Hepatocyte (in vitro differentiated cells): ENCODE results near the gene PPM1A. TPM values are rescaled to one million over a fixed set of nuclear protein-coding genes. Genes with fewer than 3 reads are reported as not detected.

ENCODE experiments used
- DNase-seq: peaks from one replicate; pipeline ENCODE4 v3.0.0-alpha.2; 2016; ENCODE audit warnings: low spot score
- H2AFZ ChIP-seq: fragments of 200-600 bp; sonication (generic); 2 replicates; pipeline ENCODE4 v1.6.0; 2016; ENCODE audit warnings: antibody characterized with exemption, mild to moderate bottlenecking
- H3K27ac ChIP-seq: fragments of 200-600 bp; sonication (generic); 2 replicates; pipeline ENCODE4 v1.5.1; 2016; ENCODE audit warnings: mild to moderate bottlenecking
- H3K27me3 ChIP-seq: fragments of 200-600 bp; sonication (generic); 2 replicates; pipeline ENCODE4 v1.6.1; 2016
- H3K36me3 ChIP-seq: fragments of 200-600 bp; sonication (generic); replicated peaks from 2 replicates; pipeline ENCODE4 v1.5.1; 2016; ENCODE audit warnings: low read depth; ENCODE audit not compliant: insufficient read depth
- H3K4me1 ChIP-seq: fragments of 200-600 bp; sonication (generic); 2 replicates; pipeline ENCODE4 v1.5.1; 2016; ENCODE audit warnings: mild to moderate bottlenecking, moderate library complexity; ENCODE audit not compliant: insufficient read depth
- H3K4me2 ChIP-seq: fragments of 200-600 bp; sonication (generic); 2 replicates; pipeline ENCODE4 v1.6.0; 2016
- H3K4me3 ChIP-seq: fragments of 200-600 bp; sonication (generic); 2 replicates; pipeline ENCODE4 v1.5.1; 2016; ENCODE audit warnings: mild to moderate bottlenecking
- H3K79me2 ChIP-seq: fragments of 200-600 bp; sonication (generic); 2 replicates; pipeline ENCODE4 v1.6.0; 2017; ENCODE audit warnings: mild to moderate bottlenecking
- H3K9me2 ChIP-seq: fragments of 200-600 bp; sonication (generic); replicated peaks from 2 replicates; pipeline ENCODE4 v1.6.0; 2017; ENCODE audit warnings: mild to moderate bottlenecking; ENCODE audit not compliant: insufficient read depth
- H3K9me3 ChIP-seq: fragments of 200-600 bp; sonication (generic); 2 replicates; pipeline ENCODE4 v1.5.1; 2016; ENCODE audit warnings: low read depth, mild to moderate bottlenecking
- H4K20me1 ChIP-seq: fragments of 200-600 bp; sonication (generic); 2 replicates; pipeline ENCODE4 v1.6.0; 2016; ENCODE audit warnings: mild to moderate bottlenecking; ENCODE audit not compliant: insufficient read depth, poor library complexity, severe bottlenecking
- CTCF ChIP-seq: fragments of 200-600 bp; sonication (generic); IDR thresholded peaks from 2 replicates; pipeline ENCODE4 v1.5.1; 2016; ENCODE audit warnings: antibody characterized with exemption, mild to moderate bottlenecking; ENCODE audit not compliant: poor library complexity
- EZH2 ChIP-seq: fragments of 200-600 bp; sonication (generic); IDR thresholded peaks from 2 replicates; pipeline ENCODE4 v1.6.1; 2016; ENCODE audit warnings: antibody characterized with exemption, mild to moderate bottlenecking, borderline replicate concordance
- EZH2phosphoT487 ChIP-seq: fragments of 200-600 bp; sonication (generic); IDR thresholded peaks from one replicate; pipeline ENCODE4 v1.6.1; 2018; ENCODE audit warnings: antibody characterized with exemption, mild to moderate bottlenecking, low read depth, moderate library complexity; ENCODE audit not compliant: unreplicated experiment, severe bottlenecking
- WGBS: methylation state at CpG from one replicate; pipeline ENCODE4 v1.1.6; 2016; ENCODE audit warnings: low lambda C conversion rate; ENCODE audit errors: missing lambda C conversion rate; 5-methylcytosine and 5-hydroxymethylcytosine counted together
- polyA plus RNA-seq: library from polyadenylated mRNA; unstranded; fragments of >200 nt; fragmentation: Nextera tagmentation; extraction: Ambion mirVana; gene quantifications from 2 replicates; pipeline ENCODE4 v1.2.1, GENCODE V29; 2016
- total RNA-seq: library from RNA; depleted of rRNA; stranded (reverse); fragments of >200 nt; gene quantifications from 2 replicates; pipeline ENCODE4 v1.2.3, GENCODE V29; 2014

The PPM1A gene
- total and polyA plus RNA-seq, 2 experiments from 2014 or later: 24.2 to 41.7 TPM

- Histone ChIP-seq H3K36me3 (no peaks in the 10 kb centered on the region), H3K27me3 (peaks cover 30% of the 10 kb centered on the region), H3K9me2 (no peaks in the 10 kb centered on the region), H3K4me1 (no peaks in the 10 kb centered on the region), H3K4me3 (no peak overlapping the region), H3K27ac (no peak overlapping the region), H2AFZ (no peak overlapping the region), H4K20me1 (no peaks in the 10 kb centered on the region), H3K4me2 (no peak overlapping the region), H3K79me2 (no peaks in the 10 kb centered on the region), H3K9me3 (no peaks in the 10 kb centered on the region)
- TF ChIP-seq CTCF (no peak), EZH2phosphoT487 (no peak), EZH2 (no peak)
- 98% methylated on average over 2 of the region's 2 CpGs for WGBS
- no peak for DNase-seq
Measured at GRCh38 chr14:60324837-60325236, 75.8 kb downstream of the PPM1A start.

GRCh38 chr14:60326274-60326673 lies 77.3 kb downstream of the PPM1A start:
- TF ChIP-seq CTCF: no peak
- TF ChIP-seq EZH2phosphoT487: no peak
- TF ChIP-seq EZH2: no peak
- Histone ChIP-seq H3K36me3 (no peaks in the 10 kb centered on the region), H3K9me3 (no peaks in the 10 kb centered on the region), H3K4me2 (no peak overlapping the region), H3K79me2 (no peaks in the 10 kb centered on the region), H3K4me3 (no peak overlapping the region), H3K27me3 (peaks cover 32% of the 10 kb centered on the region), H2AFZ (no peak overlapping the region), H3K4me1 (no peaks in the 10 kb centered on the region), H3K9me2 (no peaks in the 10 kb centered on the region), H3K27ac (no peak overlapping the region), H4K20me1 (no peaks in the 10 kb centered on the region)
- 87% methylated on average over 2 of the region's 2 CpGs for WGBS
- DNase-seq: no peak

- 30% methylated on average over 56 of the region's 58 CpGs for WGBS
- Histone ChIP-seq H2AFZ (peak overlapping the region; percentile 45), H3K4me1 (no peaks in the 10 kb centered on the region), H3K9me3 (no peaks in the 10 kb centered on the region), H4K20me1 (no peaks in the 10 kb centered on the region), H3K4me2 (peak overlapping the region; percentile 94), H3K79me2 (no peaks in the 10 kb centered on the region), H3K36me3 (no peaks in the 10 kb centered on the region), H3K27ac (no peak overlapping the region), H3K27me3 (peaks cover 32% of the 10 kb centered on the region), H3K9me2 (no peaks in the 10 kb centered on the region), H3K4me3 (peak overlapping the region; percentile 39)
- no peak for TF ChIP-seq CTCF
- no peak for TF ChIP-seq EZH2
- no peak for TF ChIP-seq EZH2phosphoT487
- peak; percentile 39 for DNase-seq
Measured at GRCh38 chr14:60327447-60328331, 78.7 kb downstream of the PPM1A start.
